Measurements from ENCODE around the gene SPAST.

Gene SPAST

DNA sequence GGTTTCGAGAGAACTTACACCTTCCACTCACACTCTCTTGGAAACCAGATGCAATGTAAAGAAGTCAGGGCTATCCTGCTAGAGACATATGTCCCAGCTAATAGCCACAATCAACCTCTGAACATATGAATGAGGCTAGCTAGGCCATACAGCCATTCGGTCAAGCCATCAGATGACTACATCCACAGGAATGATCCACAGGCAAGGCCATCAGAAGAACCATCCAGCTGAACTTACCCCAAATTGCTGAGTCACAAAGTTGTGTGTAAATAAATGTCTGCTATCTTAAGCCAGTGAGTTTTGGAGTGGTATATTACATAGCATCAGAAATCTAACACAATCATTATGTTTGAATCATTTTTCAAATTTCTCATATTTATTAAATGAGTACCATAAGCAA, 5.2 kb upstream of the SPAST start:
- no peak overlapping the region for H3K27ac ChIP-seq
- TF ChIP-seq ZFX (IDR thresholded peaks at IDR 0.05), result no peak
- TF ChIP-seq, protein P1, sequence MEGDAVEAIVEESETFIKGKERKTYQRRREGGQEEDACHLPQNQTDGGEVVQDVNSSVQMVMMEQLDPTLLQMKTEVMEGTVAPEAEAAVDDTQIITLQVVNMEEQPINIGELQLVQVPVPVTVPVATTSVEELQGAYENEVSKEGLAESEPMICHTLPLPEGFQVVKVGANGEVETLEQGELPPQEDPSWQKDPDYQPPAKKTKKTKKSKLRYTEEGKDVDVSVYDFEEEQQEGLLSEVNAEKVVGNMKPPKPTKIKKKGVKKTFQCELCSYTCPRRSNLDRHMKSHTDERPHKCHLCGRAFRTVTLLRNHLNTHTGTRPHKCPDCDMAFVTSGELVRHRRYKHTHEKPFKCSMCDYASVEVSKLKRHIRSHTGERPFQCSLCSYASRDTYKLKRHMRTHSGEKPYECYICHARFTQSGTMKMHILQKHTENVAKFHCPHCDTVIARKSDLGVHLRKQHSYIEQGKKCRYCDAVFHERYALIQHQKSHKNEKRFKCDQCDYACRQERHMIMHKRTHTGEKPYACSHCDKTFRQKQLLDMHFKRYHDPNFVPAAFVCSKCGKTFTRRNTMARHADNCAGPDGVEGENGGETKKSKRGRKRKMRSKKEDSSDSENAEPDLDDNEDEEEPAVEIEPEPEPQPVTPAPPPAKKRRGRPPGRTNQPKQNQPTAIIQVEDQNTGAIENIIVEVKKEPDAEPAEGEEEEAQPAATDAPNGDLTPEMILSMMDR (conservative IDR thresholded peaks at IDR 0.05), result no peak

GRCh38 chr2:32060266-32060665, 3.1 kb upstream of the SPAST start:
- TF ChIP-seq, protein P1 (conservative IDR thresholded peaks at IDR 0.05), result no peak
- TF ChIP-seq ZFX (IDR thresholded peaks at IDR 0.05), result no peak
- H3K27ac ChIP-seq, result no peak overlapping the region

- TF ChIP-seq, protein P1 (conservative IDR thresholded peaks at IDR 0.05), result no peak
- TF ChIP-seq ZFX (IDR thresholded peaks at IDR 0.05), result no peak
- H3K27ac ChIP-seq, result no peak overlapping the region
Measured at GRCh38 chr2:32061430-32061829, 1.9 kb upstream of the SPAST start.

GRCh38 chr2:32061973-32062861, 1.1 kb upstream of the SPAST start:
- H3K27ac ChIP-seq, result peak overlapping the region; percentile 74; the same call in 1 of the 2 replicates

GRCh38 chr2:32064021-32064601, 755 bp downstream of the SPAST start:
- TF ChIP-seq ZFX (IDR thresholded peaks at IDR 0.05), result peak; percentile 37; the same call in 1 of the 2 replicates
- TF ChIP-seq, protein P1 (conservative IDR thresholded peaks at IDR 0.05), result no peak
- H3K27ac ChIP-seq, result peak overlapping the region; percentile 74

More at GRCh38 chr2:32061973-32062861, 1.1 kb upstream of the SPAST start:
- no peak for TF ChIP-seq ZFX (IDR thresholded peaks at IDR 0.05)
- TF ChIP-seq, protein P1 (conservative IDR thresholded peaks at IDR 0.05), result no peak

DNA sequence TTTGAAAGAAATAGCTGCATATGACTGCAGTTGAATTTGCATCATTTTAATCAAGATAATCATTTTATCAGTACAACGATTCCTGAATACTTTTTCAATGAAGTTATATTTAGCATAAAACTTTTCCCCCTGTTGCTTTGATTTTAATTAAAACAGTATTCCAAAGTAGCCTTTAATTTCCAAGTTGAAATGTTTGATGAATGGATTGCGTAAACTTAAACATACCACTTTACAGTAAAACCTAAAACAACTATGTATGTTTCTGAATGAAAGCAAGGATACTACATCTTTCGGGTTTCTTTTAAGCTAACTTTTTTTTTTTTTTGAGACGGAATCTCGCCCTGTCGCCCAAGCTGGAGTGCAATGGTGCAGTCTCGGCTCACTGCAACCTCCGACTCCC, 1.4 kb downstream of the SPAST start:
- TF ChIP-seq ZFX (IDR thresholded peaks at IDR 0.05), result no peak
- TF ChIP-seq, protein P1 (conservative IDR thresholded peaks at IDR 0.05), result no peak
- no peak overlapping the region for H3K27ac ChIP-seq

DNA sequence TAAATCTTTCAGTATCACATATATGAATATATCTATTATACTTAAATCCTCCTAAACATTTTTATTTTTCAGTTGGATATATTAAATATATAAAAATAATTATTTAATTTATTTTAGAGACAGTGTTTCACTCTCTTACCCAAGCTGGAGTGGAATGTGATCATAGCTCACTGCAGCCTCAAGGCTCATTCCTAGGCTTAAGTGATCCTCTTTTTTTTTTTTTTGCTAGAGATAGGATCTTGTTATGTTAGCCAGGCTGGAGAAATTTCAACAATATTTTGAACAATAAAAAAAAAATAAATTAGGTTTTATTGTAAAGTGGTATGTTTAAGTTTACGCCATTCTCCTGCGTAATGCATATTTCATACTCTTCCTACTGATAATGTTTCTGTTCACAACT, 4.2 kb downstream of the SPAST start:
- no peak for TF ChIP-seq ZFX (IDR thresholded peaks at IDR 0.05)
- TF ChIP-seq, protein P1 (conservative IDR thresholded peaks at IDR 0.05), result no peak

More for the DNA sequence above, 4.2 kb downstream of the SPAST start:
- H3K27ac ChIP-seq, result no peak overlapping the region

All from C4-2B (cell line).